HuH-7 (cell line): ENCODE measurements around the gene TMEM183A.

Source experiments
- DNase-seq: peaks from one replicate; pipeline ENCODE4 v3.0.0; 2011; ENCODE audit warnings: low spot score

Gene TMEM183A

GRCh38 chr1:203069030-203069747, 62.0 kb downstream of the TMEM183A start:
- DNase-seq, result no peak

- DNase-seq, result no peak
Measured at GRCh38 chr1:203072002-203072602, 64.9 kb downstream of the TMEM183A start.

GRCh38 chr1:203072911-203073310, 65.7 kb downstream of the TMEM183A start:
- no peak for DNase-seq

GRCh38 chr1:203073469-203073868, 66.3 kb downstream of the TMEM183A start:
- no peak for DNase-seq
